HG02885 (cell line): Measurements from ENCODE around the gene DNMT3L.
"Not testable (repeated sequence)": the region's sequence is repeated elsewhere in the genome, so short reads cannot be mapped to it uniquely, and the experiment has no call there.

Source experiments
- ATAC-seq: cut with Tn5 transposase; IDR thresholded peaks from one replicate; pipeline ENCODE4 v1.9.1; 2021; ENCODE audit warnings: mild to moderate bottlenecking; ENCODE audit not compliant: unreplicated experiment, poor library complexity

Gene DNMT3L

GRCh38 chr21:44253832-44254710 lies 7.6 kb downstream of the DNMT3L start:
- no peak for ATAC-seq

DNA sequence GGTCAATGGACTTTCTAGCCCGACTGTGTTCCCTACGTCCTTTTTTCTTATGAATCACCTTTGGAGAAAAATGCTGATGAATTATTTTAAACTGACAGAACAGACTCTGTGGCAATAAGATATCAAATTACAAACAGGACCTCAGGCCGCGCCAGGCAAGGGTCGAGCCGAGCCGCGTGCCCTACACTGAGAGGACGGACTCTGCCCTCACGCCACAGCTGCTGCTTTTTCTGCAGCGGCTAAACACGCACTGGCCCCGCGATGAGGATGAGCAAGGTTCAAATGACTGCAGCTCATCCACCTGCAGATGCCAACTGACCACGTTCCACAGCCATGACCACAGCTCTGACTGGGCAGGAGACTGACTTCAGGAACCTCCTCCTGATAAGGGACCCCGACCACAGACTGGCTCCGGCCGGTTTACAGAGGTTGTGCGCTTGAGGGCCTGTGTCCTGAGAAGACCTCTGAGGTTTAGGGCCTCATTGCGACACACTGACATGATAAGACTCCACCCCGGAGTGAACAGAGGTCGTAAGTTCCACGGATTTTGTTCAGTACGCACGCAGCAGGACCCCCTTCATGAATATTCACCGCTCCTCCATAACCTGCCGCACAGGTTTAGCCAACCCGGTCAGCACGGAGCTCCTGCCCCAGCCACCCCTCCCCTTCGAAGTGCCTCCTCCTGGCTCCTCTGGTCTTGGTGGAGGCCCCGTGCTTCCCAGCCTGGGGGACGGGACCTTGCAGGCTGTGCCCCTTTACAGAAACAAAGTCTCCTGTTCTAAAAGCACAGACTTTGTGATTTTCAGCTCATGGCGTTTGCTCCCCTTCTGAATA lies 12.3 kb downstream of the DNMT3L start:
- not testable (repeated sequence) for ATAC-seq

DNA sequence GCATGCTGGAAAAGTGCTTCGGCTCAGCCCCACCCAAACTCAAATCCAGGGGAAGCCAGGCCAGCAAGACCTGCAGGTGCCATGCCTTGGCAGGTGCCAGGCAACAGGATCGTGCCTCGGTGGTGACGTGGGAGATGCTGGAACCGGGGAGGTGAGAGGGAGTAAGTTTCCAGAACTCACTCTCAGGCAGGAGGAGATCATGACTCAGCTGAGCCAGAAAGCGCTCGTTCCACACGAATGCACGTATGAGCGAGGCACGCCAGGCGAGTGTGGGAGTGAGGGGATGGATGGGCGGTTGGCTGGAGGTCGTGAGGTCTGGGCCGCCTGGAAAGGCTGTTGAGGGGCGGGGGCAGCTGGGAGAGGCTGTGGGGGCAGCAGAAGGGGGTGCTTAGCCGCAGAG lies 13.8 kb downstream of the DNMT3L start:
- not testable (repeated sequence) for ATAC-seq

- peak; percentile 59 for ATAC-seq
Observed at GRCh38 chr21:44243980-44244379, 17.7 kb downstream of the DNMT3L start.

GRCh38 chr21:44241281-44241680 lies 20.4 kb downstream of the DNMT3L start:
- peak; percentile 35 for ATAC-seq

GRCh38 chr21:44240842-44241241 lies 20.9 kb downstream of the DNMT3L start, which contains the start of gene ICOSLG:
ICOSLG (minus strand) TSS chr21:44240943; CDS start chr21:44240817, 126 bp downstream.
- ATAC-seq, result peak; percentile 47

DNA sequence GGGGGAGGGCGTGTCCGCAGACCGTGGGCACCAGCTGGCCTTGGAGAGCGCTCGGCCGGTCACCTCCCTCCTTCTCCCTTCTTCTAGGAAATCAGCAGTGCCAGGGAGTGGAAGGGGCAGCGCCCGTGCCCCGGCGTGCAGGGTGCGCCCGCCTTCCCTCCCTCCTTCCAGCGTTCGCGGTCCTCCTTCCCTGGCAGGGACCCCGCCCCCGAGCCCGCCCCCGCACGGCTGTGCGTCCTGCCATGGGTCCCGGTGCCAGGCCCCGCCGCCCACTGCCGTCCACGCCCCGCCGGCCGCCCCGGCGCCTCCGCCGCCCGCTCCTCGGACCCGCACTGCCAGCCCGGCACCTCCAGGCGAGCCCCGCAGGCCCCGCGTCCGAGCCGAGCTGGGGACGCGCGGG lies 21.3 kb downstream of the DNMT3L start:
- peak; percentile 9 for ATAC-seq

DNA sequence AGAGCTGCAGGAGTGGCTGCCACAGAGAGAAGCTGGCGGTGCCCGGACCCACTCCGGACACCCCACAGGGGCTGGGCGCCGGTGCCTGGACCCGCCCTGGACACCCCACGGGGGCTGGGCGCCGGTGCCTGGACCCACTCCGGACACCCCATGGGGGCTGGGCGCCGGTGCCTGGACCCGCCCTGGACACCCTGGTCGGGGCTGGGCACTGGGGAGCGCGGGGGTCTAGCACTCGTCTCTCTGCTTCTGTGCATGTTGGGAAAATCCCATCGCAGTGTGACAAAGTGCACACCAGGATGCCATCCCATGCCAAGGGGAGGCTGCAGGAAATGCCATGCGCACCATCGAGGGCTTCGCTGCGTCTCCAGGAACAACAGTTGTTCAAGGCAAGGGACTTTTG lies 32.1 kb downstream of the DNMT3L start:
- ATAC-seq, result not testable (repeated sequence)

- ATAC-seq, result not testable (repeated sequence)
Observed at GRCh38 chr21:44228109-44228508, 33.6 kb downstream of the DNMT3L start.

DNA sequence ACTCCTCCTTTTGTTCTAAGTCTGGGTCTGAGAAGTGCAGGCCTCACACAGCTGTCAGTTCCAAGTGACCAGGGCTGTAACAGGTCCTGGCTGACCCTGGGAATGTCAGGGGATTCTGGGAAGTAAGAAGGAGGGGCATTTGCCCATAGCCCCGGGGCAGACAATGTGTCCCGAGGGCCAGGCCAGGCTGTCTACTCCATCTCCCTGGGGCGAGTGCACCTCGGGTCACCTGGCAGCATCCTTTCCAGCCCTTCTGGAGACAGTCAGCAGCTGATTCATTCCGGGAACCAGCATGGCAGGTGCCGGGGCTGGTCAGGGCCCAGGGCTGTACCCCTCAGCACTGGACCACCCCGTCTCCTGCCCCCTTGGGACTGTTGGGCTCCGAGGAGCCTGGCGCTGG lies 34.1 kb downstream of the DNMT3L start:
- ATAC-seq, result not testable (repeated sequence)

DNA sequence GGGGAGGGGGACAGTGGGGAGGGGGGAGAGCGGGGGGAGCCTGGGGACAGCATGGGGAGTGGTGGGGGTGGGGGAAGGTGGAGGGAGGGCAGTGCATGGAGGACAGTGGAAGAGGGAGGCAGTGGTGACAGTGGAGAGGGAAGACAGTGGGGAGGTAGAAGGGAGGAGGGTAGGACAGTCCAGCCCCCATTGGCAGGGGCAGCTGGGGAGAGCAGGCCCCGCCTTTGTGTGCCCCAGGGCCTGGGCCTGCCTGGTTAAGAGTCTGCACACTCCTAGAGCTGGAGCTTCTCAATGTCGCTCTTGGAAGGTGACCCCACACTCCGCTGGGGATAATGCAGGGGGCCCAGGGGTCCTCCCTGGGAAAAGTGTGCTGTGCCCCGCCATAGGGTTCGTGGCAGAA lies 36.1 kb downstream of the DNMT3L start:
- not testable (repeated sequence) for ATAC-seq

- ATAC-seq, result not testable (repeated sequence)
Observed at GRCh38 chr21:44223334-44223733, 38.4 kb downstream of the DNMT3L start.

DNA sequence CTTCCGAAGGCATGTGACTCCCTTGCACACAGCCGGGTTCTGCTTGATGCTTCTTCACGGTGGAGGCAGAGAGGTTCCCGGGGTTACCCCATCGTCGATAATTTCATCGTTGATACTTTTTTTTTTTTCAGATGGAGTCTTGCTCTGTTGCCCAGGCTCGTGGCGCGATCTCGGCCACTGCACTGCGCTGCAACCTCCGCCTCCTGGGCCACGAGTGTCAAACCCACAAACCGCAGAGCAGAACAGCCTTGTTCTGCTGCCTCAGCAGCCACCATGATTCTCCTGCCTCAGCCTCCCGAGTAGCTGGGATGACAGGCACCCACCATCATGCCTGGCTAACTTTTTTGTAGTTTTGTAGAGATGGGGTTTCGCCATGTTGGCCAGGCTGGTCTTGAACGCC lies 41.0 kb downstream of the DNMT3L start:
- not testable (repeated sequence) for ATAC-seq

GRCh38 chr21:44218461-44218860 lies 43.2 kb downstream of the DNMT3L start:
- not testable (repeated sequence) for ATAC-seq

DNA sequence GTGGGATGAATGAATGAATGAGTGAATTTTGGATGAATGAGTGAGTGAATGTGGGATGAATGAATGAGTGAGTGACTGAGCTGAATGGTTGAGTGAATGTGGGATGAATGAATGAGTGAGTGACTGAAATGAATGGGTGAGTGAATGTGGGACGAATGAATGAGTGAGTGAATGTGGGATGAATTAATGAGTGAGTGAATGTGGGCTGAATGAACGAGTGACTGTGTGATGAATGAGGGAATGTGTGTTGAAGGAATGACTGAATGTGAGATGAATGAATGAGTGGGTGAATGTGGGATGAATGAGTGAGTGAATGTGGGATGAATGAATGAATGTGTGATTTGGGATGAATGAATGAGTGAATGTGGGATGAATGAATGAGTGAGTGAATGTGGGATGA lies 49.7 kb downstream of the DNMT3L start:
- not testable (repeated sequence) for ATAC-seq

GRCh38 chr21:44211574-44211973 lies 50.1 kb downstream of the DNMT3L start:
- ATAC-seq, result not testable (repeated sequence)

- ATAC-seq, result not testable (repeated sequence)
Observed at GRCh38 chr21:44207860-44208646, 53.6 kb downstream of the DNMT3L start.

DNA sequence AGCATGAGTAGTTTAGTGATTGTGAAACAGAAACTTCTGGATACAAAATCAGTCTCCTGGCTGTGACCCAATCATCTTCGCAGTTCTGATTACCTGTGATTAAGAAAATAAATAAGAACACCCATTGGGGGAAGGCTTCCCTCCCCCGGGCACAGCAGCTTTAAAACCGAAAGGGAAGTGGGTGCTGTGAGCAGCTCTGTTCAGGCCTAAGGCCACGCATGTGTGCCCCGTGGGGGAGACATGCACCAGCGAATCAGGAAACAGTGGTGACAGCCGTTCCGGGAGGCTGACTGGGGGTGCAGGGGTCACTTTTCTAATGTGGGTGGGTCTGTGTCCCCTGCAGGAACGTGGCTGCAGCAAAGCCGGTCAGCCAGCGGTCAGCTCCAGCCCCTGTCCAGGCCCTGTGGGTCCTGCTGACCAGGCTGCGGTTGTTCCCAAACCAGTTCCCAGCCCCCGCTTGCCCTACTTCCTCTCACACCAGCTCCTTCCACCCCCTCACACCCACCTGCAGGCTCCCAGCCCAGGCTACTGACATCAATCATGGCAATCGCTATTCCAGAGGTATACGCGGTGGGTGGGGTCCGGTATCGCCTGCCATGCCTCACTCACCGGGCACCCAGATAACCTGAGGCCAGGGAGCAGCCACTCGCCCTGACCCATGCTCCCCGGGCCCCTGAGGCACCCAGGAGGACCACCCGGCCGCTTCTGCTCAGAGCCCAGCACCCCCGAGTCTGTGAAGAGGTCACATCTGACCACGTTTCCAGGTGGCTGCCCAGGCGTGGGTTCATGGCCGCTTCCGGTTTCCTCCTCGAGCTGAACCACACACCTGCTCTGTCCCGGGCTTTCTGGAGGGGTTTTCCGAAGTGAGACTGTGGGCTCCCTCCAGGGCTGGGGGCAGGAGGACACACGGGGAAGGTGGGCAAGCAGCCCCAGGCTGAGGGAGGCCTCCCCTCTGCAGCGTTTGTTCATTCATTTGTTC lies 54.7 kb downstream of the DNMT3L start:
- peak; percentile 53 for ATAC-seq

DNA sequence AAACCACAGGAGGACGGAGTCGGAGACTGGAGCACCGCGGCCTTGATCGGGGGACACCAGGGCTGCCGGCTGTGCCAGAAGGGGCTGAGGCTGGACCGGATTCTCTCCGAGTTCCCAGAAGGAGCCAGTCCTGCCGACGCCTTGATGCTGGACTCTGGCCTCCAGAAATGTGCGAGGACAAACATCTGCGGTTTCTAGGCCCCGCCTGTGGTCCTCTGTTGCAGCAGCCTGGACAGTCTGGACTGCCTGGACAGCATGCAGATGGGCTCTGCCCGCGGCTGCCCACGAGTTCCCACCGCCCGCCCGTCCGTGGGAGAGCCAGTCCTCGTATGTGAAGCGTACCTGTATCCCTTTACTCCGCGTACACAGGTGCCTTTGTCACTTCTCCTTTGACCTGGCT lies 55.5 kb downstream of the DNMT3L start:
- ATAC-seq, result not testable (repeated sequence)
